HG03342 (cell line): Measurements from ENCODE around the gene SPACA1.

Source experiments
- ATAC-seq: cut with Tn5 transposase; IDR thresholded peaks from one replicate; pipeline ENCODE4 v1.9.1; 2021; ENCODE audit warnings: mild to moderate bottlenecking, moderate library complexity; ENCODE audit not compliant: unreplicated experiment

Gene SPACA1

GRCh38 chr6:88089708-88090107, 42.1 kb downstream of the SPACA1 start:
- no peak for ATAC-seq

GRCh38 chr6:88105741-88106340, 58.2 kb downstream of the SPACA1 start:
- no peak for ATAC-seq

GRCh38 chr6:88107241-88107640, 59.6 kb downstream of the SPACA1 start:
- no peak for ATAC-seq

GRCh38 chr6:88111991-88112390, 64.3 kb downstream of the SPACA1 start:
- no peak for ATAC-seq

- ATAC-seq: peak; percentile 56
Measured at GRCh38 chr6:88114838-88115237, 67.2 kb downstream of the SPACA1 start.

GRCh38 chr6:88115307-88115706, 67.7 kb downstream of the SPACA1 start:
- no peak for ATAC-seq

GRCh38 chr6:88116276-88116675, 68.6 kb downstream of the SPACA1 start:
- ATAC-seq: no peak
